AG04450 (cell line): Measurements from ENCODE around the gene ALOX5AP. TPM values are rescaled to one million over a fixed set of nuclear protein-coding genes. Genes with fewer than 3 reads are reported as not detected.

Experiments
- CTCF ChIA-PET: fragments of 300-600, 350-600 bp; formaldehyde crosslinking; extraction: SDS; loops from one replicate; lab custom pipeline; 2022; ENCODE audit warnings: antibody characterized with exemption, inconsistent platforms; lab: Charles Lee
- POLR2A ChIA-PET: fragments of 350-600 bp; formaldehyde crosslinking; extraction: SDS; loops from one replicate; lab custom pipeline; 2021; ENCODE audit warnings: antibody characterized with exemption, inconsistent platforms; lab: Yijun Ruan, JAX
- DNase-seq: peaks from one replicate; pipeline ENCODE4 v3.0.0-alpha.2; 2011; ENCODE audit warnings: low read depth, low spot score
- H3K27ac ChIP-seq: one replicate; pipeline ENCODE4 v1.5.1; 2012; ENCODE audit warnings: low read depth, low read length, control low read depth
- H3K27me3 ChIP-seq: one replicate; pipeline ENCODE4 v1.6.0; 2012; ENCODE audit warnings: low read length; ENCODE audit not compliant: control insufficient read depth, insufficient read depth
- H3K4me3 ChIP-seq: 2 replicates; pipeline ENCODE4 v1.5.1; 2011; ENCODE audit warnings: mild to moderate bottlenecking, low read depth, low read length, control low read depth
- H3K9me3 ChIP-seq: 2 replicates; pipeline ENCODE4 v1.5.1; 2012; ENCODE audit warnings: low read length; ENCODE audit not compliant: control insufficient read depth, insufficient read depth
- polyA plus RNA-seq: library from polyadenylated mRNA; depleted of rRNA; stranded (reverse); fragments of >200 nt; gene quantifications from 2 replicates; pipeline ENCODE4 v1.2.3, GENCODE V29; 2011
- TF ChIP-seq, protein P1 (sequence below): IDR thresholded peaks from 2 replicates; pipeline ENCODE4 v1.5.1; 2011; ENCODE audit warnings: low read depth, low read length, control low read depth, inconsistent platforms

ALOX5AP gene
- polyA plus RNA-seq, 1 experiment, result 6.4 TPM

DNA sequence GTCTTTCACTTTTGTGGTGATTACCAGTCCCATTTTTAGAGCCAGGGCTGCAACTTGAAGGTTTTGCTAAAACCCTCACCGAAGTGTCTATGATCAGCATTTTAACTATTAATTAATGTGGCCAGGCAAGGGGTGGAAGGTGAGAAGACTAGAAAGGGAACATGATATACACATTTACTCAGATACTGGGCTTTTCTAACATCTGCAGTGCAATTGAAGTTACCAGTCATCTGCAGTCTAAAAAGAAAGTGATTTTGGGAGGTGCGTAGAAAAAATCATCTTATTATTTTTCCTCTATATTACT, 481 bp downstream of the ALOX5AP start:
- no peak overlapping the region for H3K27ac ChIP-seq
- ChIA-PET CTCF (no interaction called here), POLR2A (interaction anchor here (0.7 kb wide), 1 partner anchor 50 kb away, joined by 9 read pairs; no protein-coding TSS in a partner anchor)
- H3K4me3 ChIP-seq, result no peak overlapping the region
- peaks cover 3% of the 10 kb centered on the region for H3K27me3 ChIP-seq
- peaks cover 4% of the 10 kb centered on the region; the same call in 1 of the 2 replicates for H3K9me3 ChIP-seq
- TF ChIP-seq, protein P1, sequence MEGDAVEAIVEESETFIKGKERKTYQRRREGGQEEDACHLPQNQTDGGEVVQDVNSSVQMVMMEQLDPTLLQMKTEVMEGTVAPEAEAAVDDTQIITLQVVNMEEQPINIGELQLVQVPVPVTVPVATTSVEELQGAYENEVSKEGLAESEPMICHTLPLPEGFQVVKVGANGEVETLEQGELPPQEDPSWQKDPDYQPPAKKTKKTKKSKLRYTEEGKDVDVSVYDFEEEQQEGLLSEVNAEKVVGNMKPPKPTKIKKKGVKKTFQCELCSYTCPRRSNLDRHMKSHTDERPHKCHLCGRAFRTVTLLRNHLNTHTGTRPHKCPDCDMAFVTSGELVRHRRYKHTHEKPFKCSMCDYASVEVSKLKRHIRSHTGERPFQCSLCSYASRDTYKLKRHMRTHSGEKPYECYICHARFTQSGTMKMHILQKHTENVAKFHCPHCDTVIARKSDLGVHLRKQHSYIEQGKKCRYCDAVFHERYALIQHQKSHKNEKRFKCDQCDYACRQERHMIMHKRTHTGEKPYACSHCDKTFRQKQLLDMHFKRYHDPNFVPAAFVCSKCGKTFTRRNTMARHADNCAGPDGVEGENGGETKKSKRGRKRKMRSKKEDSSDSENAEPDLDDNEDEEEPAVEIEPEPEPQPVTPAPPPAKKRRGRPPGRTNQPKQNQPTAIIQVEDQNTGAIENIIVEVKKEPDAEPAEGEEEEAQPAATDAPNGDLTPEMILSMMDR, result no peak
- no peak for DNase-seq

DNA sequence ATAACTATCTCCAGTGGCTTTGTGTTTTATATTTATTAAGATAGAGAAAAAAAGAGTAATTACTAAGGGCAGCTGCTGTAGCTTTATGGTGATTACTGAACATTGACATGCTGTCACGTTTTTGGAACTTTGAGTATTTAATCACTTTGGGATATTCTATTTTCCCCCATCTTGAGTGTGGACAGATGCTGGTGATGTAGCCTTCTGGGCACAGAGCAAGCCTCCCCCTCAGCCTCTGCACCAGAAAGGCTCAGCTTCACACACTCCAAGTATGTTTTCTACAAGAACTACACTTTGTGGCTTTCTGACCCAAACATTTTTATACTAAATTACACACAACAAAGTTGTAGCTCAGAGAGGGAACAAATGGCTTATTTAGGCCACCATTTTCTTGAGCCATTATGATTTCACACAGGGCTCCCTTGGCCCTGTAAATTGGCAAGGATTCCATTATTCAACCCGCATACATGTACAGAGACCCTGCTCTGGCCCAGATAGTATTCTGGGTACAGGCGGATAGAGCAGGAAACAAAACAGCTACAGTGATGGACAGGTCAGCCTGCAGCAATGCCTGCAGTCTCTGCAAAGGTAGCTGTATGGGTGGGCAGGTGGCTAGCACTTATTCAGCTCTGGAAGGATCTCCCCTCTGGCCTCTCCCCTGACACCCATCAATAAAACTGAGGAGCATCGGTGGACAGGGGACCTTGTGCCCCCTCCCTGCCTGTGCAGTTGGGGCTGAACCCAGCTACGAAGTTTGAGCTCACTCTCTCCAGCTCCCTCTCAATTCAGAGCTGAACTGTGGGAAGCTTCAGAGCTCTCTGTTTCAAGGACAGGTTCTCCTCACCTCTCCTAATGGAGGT, 1.3 kb downstream of the ALOX5AP start:
- TF ChIP-seq, protein P1, result no peak
- Histone ChIP-seq H3K9me3 (peaks cover 3% of the 10 kb centered on the region; the same call in 1 of the 2 replicates), H3K27me3 (peaks cover 3% of the 10 kb centered on the region), H3K4me3 (no peak overlapping the region), H3K27ac (no peak overlapping the region)
- DNase-seq, result no peak
- POLR2A ChIA-PET, result no interaction called here
- CTCF ChIA-PET, result no interaction called here

DNA sequence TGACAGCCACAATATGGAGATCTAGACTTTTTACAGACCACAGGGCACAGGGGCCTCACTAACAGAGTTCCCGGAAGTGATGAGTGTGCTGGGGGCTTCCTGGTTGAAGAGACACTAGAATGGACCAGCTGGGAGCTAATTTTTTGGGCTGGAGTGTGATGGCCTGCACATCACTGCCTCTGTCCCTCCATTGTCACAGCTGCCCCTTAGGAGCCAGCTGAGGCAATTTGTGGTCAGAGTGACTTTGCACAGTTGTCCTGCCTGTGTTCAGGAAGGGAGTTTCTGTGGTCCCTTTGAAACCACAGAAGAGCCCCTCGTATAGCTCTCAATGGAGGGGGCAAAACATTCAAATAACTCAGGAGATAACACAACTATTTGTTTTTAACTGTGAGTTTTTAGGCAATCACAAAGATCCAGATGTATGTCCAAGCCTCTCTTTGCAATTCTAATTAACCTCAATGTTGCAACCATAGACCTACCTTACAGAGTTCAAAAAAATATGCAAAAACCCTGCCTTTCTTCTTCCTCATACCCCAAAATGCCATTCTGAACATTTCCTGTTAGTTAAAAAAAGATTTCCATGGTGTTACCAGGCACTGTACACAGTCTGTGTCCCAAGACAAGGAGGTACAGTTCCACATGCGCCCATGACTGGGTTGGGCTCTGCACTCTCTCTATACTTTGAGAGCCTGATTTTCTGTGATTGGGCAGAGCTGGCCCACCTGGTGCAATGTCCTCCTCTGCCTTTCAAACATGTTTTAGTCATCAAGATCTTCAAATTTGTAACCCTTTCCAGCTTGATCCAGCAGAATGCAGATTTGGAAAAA, 2.4 kb downstream of the ALOX5AP start:
- TF ChIP-seq, protein P1, result no peak
- H3K9me3 ChIP-seq, result no peaks in the 10 kb centered on the region
- peaks cover 3% of the 10 kb centered on the region for H3K27me3 ChIP-seq
- DNase-seq, result no peak
- ChIA-PET CTCF (no interaction called here), POLR2A (no interaction called here)
- H3K27ac ChIP-seq, result no peak overlapping the region
- H3K4me3 ChIP-seq, result no peak overlapping the region

DNA sequence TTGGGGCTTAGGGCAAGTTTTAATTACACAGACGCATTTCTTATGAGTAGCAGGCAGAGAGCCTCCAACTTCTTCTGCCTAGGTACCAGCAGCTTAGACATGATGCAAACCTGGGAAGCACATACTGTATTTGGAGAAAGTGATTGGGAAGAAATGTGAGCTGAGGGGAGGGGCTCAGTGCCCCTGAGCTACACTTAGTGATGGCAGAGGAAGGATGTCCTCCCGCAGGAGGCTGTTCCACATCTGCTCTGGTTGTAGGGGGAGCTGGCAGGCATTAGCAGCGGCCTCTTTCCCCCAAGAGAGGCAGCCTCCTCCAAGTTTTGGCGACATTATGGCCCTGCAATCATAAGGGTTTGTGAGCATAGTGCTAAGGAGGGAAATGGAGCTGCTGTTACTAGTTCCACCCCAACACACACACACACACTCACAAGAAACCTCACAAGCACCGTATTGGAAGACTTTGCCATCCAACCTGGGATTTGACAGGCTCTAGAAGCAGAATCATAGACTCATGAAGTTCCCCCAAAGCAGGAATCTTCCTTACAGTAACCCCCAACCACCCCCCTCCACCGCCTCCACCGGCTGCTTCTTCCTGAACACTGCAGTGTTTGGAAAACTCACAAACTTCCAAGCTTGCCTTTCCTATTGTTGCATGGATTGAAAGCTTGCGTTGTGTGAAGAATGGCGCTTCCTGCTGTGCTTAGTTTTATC, 3.3 kb downstream of the ALOX5AP start:
- ChIA-PET CTCF (interaction anchor here (0.6 kb wide), 1 partner anchor 9 kb away, joined by 5 read pairs; no protein-coding TSS in a partner anchor), POLR2A (no interaction called here)
- TF ChIP-seq, protein P1, result no peak
- peaks cover 3% of the 10 kb centered on the region for H3K27me3 ChIP-seq
- no peak overlapping the region for H3K4me3 ChIP-seq
- no peak for DNase-seq
- no peaks in the 10 kb centered on the region for H3K9me3 ChIP-seq
- H3K27ac ChIP-seq, result no peak overlapping the region
